PC-3 (cell line): Measurements from ENCODE around the gene JAKMIP1.

Experiments
- CTCF ChIP-seq: fragments of 300-600 bp; sonication (generic); conservative IDR thresholded peaks from 2 replicates; pipeline ENCODE4 v1.5.1; 2017; ENCODE audit warnings: antibody characterized with exemption, low read depth, mild to moderate bottlenecking, low read length
- EZH2phosphoT487 ChIP-seq: fragments of 300-600 bp; sonication (generic); IDR thresholded peaks from 2 replicates; pipeline ENCODE4 v1.6.1; 2018; ENCODE audit warnings: mild to moderate bottlenecking, antibody characterized with exemption, low read length, borderline replicate concordance

DNA sequence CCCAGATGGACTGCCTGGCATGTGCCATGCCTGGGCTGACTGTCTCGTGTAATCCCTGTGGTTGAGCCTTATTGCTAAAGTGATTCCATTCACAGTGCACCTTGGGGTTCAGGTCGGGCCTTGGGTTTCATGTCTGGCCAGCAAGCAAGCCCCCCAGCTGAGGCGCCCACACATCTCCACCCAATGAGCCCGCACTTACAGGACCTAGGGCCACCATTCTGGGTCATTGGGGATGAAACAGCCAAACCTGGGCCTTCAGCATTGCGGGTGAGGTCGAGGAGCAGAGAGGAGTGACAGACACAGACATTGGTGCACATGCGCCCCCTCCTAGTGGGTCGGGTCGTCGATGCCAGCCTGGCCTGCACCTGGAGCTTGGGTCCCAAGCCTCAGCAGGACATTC lies 48.0 kb upstream of the JAKMIP1 start:
- no peak for TF ChIP-seq EZH2phosphoT487
- no peak for TF ChIP-seq CTCF
